D721Med (cell line): ENCODE measurements around the gene SGMS2.

Experiments
- DNase-seq: peaks from one replicate; pipeline ENCODE4 v3.0.0; 2011; ENCODE audit warnings: low spot score; ENCODE audit not compliant: insufficient read length
- FAIRE-seq: peaks from 2 replicates; lab custom pipeline; 2011; peaks lifted over from hg19 to GRCh38; lab: Jason Lieb, UNC
- CTCF ChIP-seq: IDR thresholded peaks from 2 replicates; pipeline ENCODE4 v1.5.1; 2012; ENCODE audit warnings: mild to moderate bottlenecking, control low read depth; ENCODE audit not compliant: insufficient read depth; ENCODE audit errors: missing control alignments

The SGMS2 gene

GRCh38 chr4:107906458-107907100 is 81.8 kb downstream of the SGMS2 start:
- no peak for DNase-seq
- TF ChIP-seq CTCF = no peak
- no peak for FAIRE-seq

GRCh38 chr4:107908377-107908776 is 83.6 kb downstream of the SGMS2 start:
- DNase-seq (no peak), FAIRE-seq (no peak)
- no peak for TF ChIP-seq CTCF

- peak; percentile 87 for TF ChIP-seq CTCF
- DNase-seq = no peak
- peak; percentile 25 for FAIRE-seq
Observed at GRCh38 chr4:107913283-107913899, 88.7 kb downstream of the SGMS2 start.

- DNase-seq = no peak
- TF ChIP-seq CTCF = no peak
- FAIRE-seq = no peak
Observed at GRCh38 chr4:107915220-107915619, 90.5 kb downstream of the SGMS2 start.

- FAIRE-seq (no peak), DNase-seq (no peak)
- no peak for TF ChIP-seq CTCF
Observed at GRCh38 chr4:107916623-107917022, 91.9 kb downstream of the SGMS2 start.

GRCh38 chr4:107917500-107917899 is 92.8 kb downstream of the SGMS2 start:
- FAIRE-seq (no peak), DNase-seq (no peak)
- no peak for TF ChIP-seq CTCF
